HG03060 (cell line): ENCODE results near the gene LY6G5B.

Experiments used
- ATAC-seq: cut with Tn5 transposase; IDR thresholded peaks from one replicate; pipeline ENCODE4 v1.9.1; 2021; ENCODE audit warnings: low read depth, moderate number of reproducible peaks; ENCODE audit not compliant: unreplicated experiment

Gene LY6G5B

DNA sequence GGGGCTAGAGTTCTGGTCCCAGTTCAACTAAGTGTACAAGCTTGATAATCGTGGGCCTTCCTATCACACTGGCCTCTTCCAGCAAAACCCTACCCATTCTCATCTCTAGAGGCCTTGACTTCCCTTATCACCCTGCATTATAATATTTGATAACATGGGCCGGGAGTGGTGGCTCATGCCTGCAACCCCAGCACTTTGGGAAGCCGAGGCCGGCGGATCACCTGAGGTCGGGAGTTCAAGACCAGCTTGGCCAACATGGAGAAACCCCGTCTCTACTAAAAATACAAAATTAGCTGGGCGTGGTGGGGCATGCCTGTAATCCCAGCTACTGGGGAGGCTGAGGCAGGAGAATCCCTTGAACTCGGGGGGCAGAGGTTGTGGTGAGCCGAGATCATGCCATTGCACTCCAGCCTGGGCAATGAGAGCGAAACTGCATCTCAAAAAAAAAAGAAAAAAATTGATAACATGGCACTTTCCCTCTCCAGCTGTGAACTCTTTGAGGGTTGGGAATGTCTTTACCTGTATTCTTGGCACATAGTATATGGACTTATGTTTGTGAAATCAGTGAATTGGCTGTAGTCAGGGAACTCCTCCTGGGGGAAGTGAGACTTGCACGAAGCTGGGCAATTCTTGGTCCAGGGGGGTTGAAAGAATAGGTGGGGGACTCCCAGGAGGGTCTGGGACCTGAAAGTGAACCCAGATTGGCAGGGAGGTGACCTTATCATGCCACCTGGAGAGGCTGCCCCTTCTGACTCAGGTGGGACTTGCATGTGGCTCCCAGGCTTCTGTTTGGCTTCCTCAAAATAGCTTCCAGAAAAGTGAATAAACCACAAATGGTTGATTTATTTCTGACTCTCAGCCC, 8.3 kb upstream of the LY6G5B start:
- no peak for ATAC-seq

DNA sequence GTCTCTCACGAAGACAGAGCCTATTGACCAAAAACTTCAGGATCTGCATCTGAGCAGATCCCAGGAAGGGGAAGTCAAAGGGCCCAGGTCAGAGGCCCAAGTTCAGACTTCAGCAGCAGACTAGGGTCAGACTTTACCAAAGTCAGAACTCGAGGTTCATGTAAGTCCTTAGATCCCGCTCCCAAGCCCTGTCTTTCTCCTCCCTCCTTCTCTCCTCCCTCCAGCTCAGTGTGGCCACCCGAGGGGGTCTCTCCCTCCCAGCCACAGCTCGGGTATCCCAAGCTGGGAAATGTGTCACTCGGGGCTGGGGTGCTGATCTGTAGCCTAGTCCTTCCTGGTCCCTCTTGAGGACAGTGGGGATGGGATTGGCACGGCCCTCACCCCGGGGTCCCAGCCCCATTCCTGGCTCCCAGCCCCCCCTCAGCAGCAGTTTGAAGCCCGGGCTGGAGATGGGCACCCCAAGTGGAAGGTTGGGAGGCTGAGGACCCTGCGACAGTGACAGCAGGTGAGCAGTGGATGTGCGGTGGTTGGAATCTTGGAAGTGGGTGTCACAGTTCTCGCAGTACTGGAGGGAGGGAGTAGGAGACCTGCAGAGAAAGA, 7.6 kb upstream of the LY6G5B start:
- no peak for ATAC-seq

DNA sequence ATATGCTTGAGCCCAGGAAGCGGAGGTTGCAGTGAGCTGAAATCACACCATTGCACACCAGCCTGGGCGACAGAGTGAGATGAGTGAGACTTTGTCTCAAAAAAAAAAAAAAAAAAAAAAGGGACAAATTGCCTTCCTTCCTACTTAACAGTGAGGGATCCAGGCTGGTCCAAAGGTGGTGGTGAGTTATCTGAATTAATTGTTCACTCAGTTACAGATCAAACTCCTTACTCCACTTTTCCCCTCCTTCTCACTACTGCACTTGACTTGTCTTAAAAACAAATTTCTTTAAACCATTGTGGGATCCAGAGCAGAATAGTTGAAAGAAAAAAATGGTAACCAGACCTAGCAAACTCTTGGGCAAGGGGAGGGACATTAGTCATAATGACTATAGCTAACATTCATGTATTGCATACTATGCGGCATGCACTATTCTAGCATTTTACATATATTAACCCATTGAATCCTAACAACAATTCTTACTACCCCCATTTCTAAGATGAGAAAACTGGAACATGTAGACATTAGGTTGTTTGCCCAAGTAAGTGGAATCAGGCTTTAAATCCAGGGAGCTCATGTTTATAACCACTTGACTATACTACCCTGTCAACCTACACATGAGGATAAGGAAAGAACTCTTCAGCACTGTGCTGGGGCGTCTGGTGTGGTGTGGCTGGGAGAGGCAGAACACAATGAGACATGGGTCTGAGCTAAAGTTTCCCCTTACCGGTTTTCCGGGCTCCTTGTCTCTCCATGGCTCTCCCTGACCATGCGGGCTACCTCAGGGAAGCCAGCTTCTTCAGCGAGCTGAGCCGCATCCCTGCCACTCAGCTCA, 6.4 kb upstream of the LY6G5B start:
- ATAC-seq = no peak

GRCh38 chr6:31663961-31664789, 5.6 kb upstream of the LY6G5B start:
- no peak for ATAC-seq

GRCh38 chr6:31664790-31665500, 4.8 kb upstream of the LY6G5B start, which contains the start of gene GPANK1:
TSS of gene GPANK1 (minus strand) at chr6:31664997. CDS start at chr6:31664478, 519 bp downstream.
- peak; percentile 38 for ATAC-seq

DNA sequence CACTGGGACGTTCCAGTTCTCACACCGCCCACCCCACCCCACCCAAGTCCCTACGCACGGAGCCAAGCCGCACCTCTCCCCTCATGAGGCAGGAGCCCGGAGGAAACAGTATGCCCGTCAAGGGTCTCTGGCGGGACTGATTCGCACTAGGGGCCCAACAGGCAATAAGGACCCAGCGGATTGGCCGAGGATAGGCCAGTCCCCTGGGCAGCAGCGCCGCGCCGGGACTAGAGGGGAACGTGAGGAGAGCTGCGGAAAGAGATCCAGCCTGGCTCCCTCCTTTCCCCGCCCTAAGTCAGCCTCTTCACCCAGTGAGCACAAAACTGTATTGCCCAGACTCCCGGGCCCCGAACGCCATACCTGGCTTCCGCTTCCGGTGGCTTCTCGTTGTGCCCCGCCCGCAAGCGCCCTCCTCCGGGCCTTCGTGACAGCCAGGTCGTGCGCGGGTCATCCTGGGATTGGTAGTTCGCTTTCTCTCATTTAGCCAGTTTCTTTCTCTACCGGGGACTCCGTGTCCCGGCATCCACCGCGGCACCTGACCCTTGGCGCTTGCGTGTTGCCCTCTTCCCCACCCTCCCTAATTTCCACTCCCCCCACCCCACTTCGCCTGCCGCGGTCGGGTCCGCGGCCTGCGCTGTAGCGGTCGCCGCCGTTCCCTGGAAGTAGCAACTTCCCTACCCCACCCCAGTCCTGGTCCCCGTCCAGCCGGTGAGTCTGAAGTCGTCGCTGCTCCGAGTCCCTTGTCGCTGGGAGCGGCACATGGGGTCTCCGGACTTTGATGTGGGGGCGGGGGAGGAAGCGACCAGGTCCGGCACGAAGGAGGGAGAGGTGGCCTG, 4.1 kb upstream of the LY6G5B start, which contains the start of gene CSNK2B:
TSS of gene CSNK2B (plus strand) at position 580 of the 836 bp plus-strand sequence. CDS start 752 bp downstream, outside the sequence.
- ATAC-seq = peak; percentile 72

GRCh38 chr6:31666337-31666965, 3.3 kb upstream of the LY6G5B start:
- ATAC-seq = no peak

DNA sequence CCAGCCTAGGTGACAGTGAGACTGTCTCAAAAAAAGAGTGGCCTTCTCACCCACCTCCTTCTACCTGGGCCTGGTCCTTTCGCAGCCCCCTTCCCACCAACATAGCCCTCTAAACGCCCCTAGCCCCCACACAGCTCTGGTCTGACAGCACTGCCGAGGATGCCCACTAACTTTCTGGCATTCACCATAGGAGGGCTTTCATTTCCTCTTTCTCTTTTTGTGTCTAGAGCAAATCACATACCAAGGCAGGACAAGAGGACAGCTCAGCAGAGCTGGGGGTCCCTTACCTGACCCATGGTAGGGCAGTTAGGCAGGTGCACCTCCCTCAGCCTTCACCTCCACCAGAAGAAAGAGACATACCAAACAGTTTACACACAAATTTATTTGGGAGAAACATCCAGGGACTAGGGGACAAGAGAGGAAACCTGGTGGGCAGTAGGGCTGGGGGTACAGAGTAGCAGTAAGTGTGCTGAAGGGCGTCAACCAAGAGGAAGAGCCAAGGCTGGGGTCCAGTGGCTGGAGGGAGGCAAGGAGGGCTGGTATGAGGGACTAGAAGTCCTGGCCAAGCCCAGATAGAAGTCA, 6.6 kb downstream of the LY6G5B start:
- ATAC-seq = no peak

- ATAC-seq = no peak
These were observed 7.1 kb downstream of the LY6G5B start for GRCh38 chr6:31676904-31677303.

- no peak for ATAC-seq
These were observed 8.2 kb downstream of the LY6G5B start for GRCh38 chr6:31677955-31678354.

DNA sequence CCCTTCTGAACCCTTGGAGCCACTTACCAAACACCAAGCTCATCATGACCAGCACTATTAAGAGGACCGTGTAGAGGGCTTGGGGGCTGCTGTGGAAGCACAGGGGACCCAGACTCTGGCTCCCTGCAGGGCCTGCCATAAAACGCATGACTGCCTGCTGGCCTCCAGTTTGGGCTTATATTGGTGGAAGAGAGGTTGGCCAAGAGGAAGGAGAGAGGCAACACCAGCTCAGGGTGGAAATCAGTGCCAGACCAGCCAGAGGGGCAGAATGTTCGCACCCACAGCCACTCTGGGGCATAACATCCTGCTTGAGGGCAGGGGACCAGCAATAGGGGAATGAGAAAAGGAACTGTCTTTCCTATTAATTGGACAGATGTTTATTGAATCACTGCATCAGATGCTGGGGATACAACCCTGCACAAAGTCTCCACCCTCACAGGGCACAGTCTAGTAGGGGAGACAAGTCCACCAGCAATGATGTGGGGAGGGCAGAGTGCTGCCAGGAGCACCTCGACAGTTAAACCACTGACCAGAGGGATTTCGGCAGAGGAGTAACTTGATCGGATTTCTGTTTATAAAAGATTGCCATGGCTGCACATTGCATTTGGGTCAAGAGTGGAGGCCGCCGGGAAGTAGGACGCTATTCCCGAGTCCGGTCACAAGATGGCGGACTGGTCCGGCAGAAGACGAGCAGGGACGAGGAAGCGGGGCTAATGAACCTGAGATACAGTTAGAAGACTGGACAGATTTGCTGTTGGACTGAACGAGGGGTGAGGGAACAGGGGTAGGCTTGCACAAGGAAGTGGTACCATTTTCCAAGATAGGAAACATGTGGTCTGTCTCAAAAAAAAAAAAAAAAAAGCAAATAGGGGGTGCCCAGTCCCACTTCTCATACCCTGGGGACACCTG, 10.7 kb downstream of the LY6G5B start, which contains the start of gene LY6G5C:
TSS of gene LY6G5C (minus strand) at position 842 of the 909 bp plus-strand sequence. CDS start at position 148, 694 bp downstream.
- no peak for ATAC-seq

- ATAC-seq = no peak
These were observed 11.4 kb downstream of the LY6G5B start for GRCh38 chr6:31681135-31681671.

DNA sequence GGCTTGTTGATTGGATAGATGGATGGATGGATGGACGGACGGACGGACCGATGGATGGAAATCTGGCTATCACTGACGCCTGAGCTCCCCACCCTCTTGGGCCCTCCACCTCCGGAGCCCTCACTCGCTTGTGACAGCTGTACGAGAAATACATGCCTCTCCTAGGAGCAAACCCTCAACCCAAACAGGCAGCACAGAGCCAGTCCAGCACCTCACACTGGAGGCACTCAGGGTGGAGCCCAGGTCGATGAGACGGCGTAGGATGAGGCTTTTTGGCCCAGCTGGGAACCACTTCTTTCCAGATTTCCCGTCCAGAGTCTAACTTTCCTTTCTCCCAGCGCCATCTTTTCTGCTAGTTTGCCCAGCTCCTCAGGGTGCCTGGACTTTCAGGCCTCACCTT, 13.8 kb downstream of the LY6G5B start:
- ATAC-seq = no peak

- no peak for ATAC-seq
These were observed 16.7 kb downstream of the LY6G5B start for GRCh38 chr6:31686483-31686882.

GRCh38 chr6:31687321-31687720, 17.5 kb downstream of the LY6G5B start:
- ATAC-seq = no peak
